ENCODE results near the gene TTC16. TPM values are rescaled to one million over a fixed set of nuclear protein-coding genes. Genes with fewer than 3 reads are reported as not detected.

The TTC16 gene
- total RNA-seq = under 1 TPM; 0.61 to 0.69 TPM

GRCh38 chr9:127715470-127716337, at the start of gene TTC16, which contains the start of gene PTRH1:
TSS of gene TTC16 (plus strand) at chr9:127716079. CDS start at chr9:127716146, 67 bp downstream.
TSS of gene PTRH1 (minus strand) at chr9:127715663. CDS start at chr9:127715639, 24 bp downstream.
- Mint-ChIP-seq H3K9me3 (no peaks in the 10 kb centered on the region), H3K4me1 (ENCODE audit: low read depth) (peaks cover 29% of the 10 kb centered on the region), H3K4me3 (peak within 1 kb of the TSS; percentile 90), H3K27ac (peak within 1 kb of the TSS; percentile 74), H3K27me3 (no peaks in the 10 kb centered on the region), H3K36me3 (no peaks in the 10 kb centered on the region)
- ChIA-PET POLR2A (interaction anchor here (0.7 to 1.6 kb wide), 6 partner anchors 10 to 264 kb away, joined by 3 to 6 read pairs (median 4); partner anchors contain the start of genes LRSAM1, RPL12 and TOR2A), CTCF (interaction anchor here (0.6 to 3.7 kb wide), 5 partner anchors 11 to 413 kb away, joined by 3 to 41 read pairs (median 3); partner anchors contain the start of genes ST6GALNAC4 and TOR2A)
- DNase-seq = peak; percentile 98
- intact Hi-C loops (cut with micrococcal nuclease) = loop anchor here (1.0 to 5.0 kb wide), 4 partner anchors 16 to 202 kb away; partner anchors contain the start of gene ST6GALNAC4

- H3K27ac Mint-ChIP-seq = no peak overlapping the region
- intact Hi-C loops (cut with micrococcal nuclease) = no loop called here
- H3K4me3 Mint-ChIP-seq = no peak overlapping the region
- H3K9me3 Mint-ChIP-seq = no peaks in the 10 kb centered on the region
- H3K27me3 Mint-ChIP-seq = no peaks in the 10 kb centered on the region
- POLR2A ChIA-PET = no interaction called here
- DNase-seq = no peak
- H3K4me1 Mint-ChIP-seq (ENCODE audit: low read depth) = no peaks in the 10 kb centered on the region
- no peaks in the 10 kb centered on the region for H3K36me3 Mint-ChIP-seq
- CTCF ChIA-PET = no interaction called here
Observed at GRCh38 chr9:127667127-127667844, 48.6 kb upstream of the TTC16 start.

- Mint-ChIP-seq H3K36me3 (no peaks in the 10 kb centered on the region), H3K27ac (no peak overlapping the region), H3K27me3 (no peaks in the 10 kb centered on the region), H3K9me3 (no peaks in the 10 kb centered on the region), H3K4me1 (ENCODE audit: low read depth) (no peaks in the 10 kb centered on the region), H3K4me3 (no peak overlapping the region)
- DNase-seq = no peak
- intact Hi-C loops (cut with micrococcal nuclease) = no loop called here
- POLR2A ChIA-PET = no interaction called here
- CTCF ChIA-PET = interaction anchor here (0.7 kb wide), 1 partner anchor 52 kb away, joined by 3 read pairs; no protein-coding TSS in a partner anchor
Observed at GRCh38 chr9:127667906-127668305, 48.0 kb upstream of the TTC16 start.

GRCh38 chr9:127673234-127673633, 42.6 kb upstream of the TTC16 start:
- CTCF ChIA-PET = no interaction called here
- DNase-seq = no peak
- POLR2A ChIA-PET = no interaction called here
- Mint-ChIP-seq H3K36me3 (peaks cover 2% of the 10 kb centered on the region), H3K4me3 (no peak overlapping the region), H3K9me3 (no peaks in the 10 kb centered on the region), H3K27me3 (no peaks in the 10 kb centered on the region), H3K4me1 (ENCODE audit: low read depth) (no peaks in the 10 kb centered on the region), H3K27ac (no peak overlapping the region)
- intact Hi-C loops (cut with micrococcal nuclease) = no loop called here

GRCh38 chr9:127676638-127677037, 39.2 kb upstream of the TTC16 start:
- no peak overlapping the region for H3K4me3 Mint-ChIP-seq
- no peaks in the 10 kb centered on the region for H3K4me1 Mint-ChIP-seq (ENCODE audit: low read depth)
- DNase-seq = no peak
- H3K36me3 Mint-ChIP-seq = peaks cover 6% of the 10 kb centered on the region
- H3K27ac Mint-ChIP-seq = no peak overlapping the region
- intact Hi-C loops (cut with micrococcal nuclease) = no loop called here
- no peaks in the 10 kb centered on the region for H3K27me3 Mint-ChIP-seq
- ChIA-PET CTCF (no interaction called here), POLR2A (no interaction called here)
- no peaks in the 10 kb centered on the region for H3K9me3 Mint-ChIP-seq

- intact Hi-C loops (cut with micrococcal nuclease) = no loop called here
- Mint-ChIP-seq H3K27ac (no peak overlapping the region), H3K9me3 (no peaks in the 10 kb centered on the region), H3K4me1 (ENCODE audit: low read depth) (no peaks in the 10 kb centered on the region), H3K27me3 (no peaks in the 10 kb centered on the region), H3K4me3 (no peak overlapping the region), H3K36me3 (peaks cover 4% of the 10 kb centered on the region)
- CTCF ChIA-PET = no interaction called here
- POLR2A ChIA-PET = no interaction called here
- no peak for DNase-seq
Observed at GRCh38 chr9:127679506-127679905, 36.4 kb upstream of the TTC16 start.

GRCh38 chr9:127680226-127680625, 35.7 kb upstream of the TTC16 start:
- no peaks in the 10 kb centered on the region for H3K27me3 Mint-ChIP-seq
- no peak for DNase-seq
- no peaks in the 10 kb centered on the region for H3K9me3 Mint-ChIP-seq
- H3K36me3 Mint-ChIP-seq = peaks cover 4% of the 10 kb centered on the region
- intact Hi-C loops (cut with micrococcal nuclease) = no loop called here
- H3K4me1 Mint-ChIP-seq (ENCODE audit: low read depth) = no peaks in the 10 kb centered on the region
- no peak overlapping the region for H3K27ac Mint-ChIP-seq
- POLR2A ChIA-PET = no interaction called here
- H3K4me3 Mint-ChIP-seq = no peak overlapping the region
- CTCF ChIA-PET = interaction anchor here (0.5 kb wide), 1 partner anchor 24 kb away, joined by 3 read pairs; no protein-coding TSS in a partner anchor

- Mint-ChIP-seq H3K9me3 (no peaks in the 10 kb centered on the region), H3K36me3 (peaks cover 4% of the 10 kb centered on the region)
Observed at GRCh38 chr9:127680846-127681245, 35.0 kb upstream of the TTC16 start.

GRCh38 chr9:127682351-127683136, 33.3 kb upstream of the TTC16 start:
- peaks cover 4% of the 10 kb centered on the region for H3K36me3 Mint-ChIP-seq
- H3K27me3 Mint-ChIP-seq = no peaks in the 10 kb centered on the region
- POLR2A ChIA-PET = no interaction called here
- no peaks in the 10 kb centered on the region for H3K4me1 Mint-ChIP-seq (ENCODE audit: low read depth)
- intact Hi-C loops (cut with micrococcal nuclease) = no loop called here
- no peak overlapping the region for H3K27ac Mint-ChIP-seq
- no peaks in the 10 kb centered on the region for H3K9me3 Mint-ChIP-seq
- CTCF ChIA-PET = interaction anchor here (1.2 kb wide), 1 partner anchor 187 kb away, joined by 3 read pairs; no protein-coding TSS in a partner anchor
- H3K4me3 Mint-ChIP-seq = no peak overlapping the region
- DNase-seq = no peak

More at GRCh38 chr9:127680846-127681245, 35.0 kb upstream of the TTC16 start:
- H3K4me1 Mint-ChIP-seq (ENCODE audit: low read depth) = no peaks in the 10 kb centered on the region
- intact Hi-C loops (cut with micrococcal nuclease) = no loop called here
- DNase-seq = no peak
- ChIA-PET CTCF (no interaction called here), POLR2A (no interaction called here)
- no peak overlapping the region for H3K4me3 Mint-ChIP-seq
- no peak overlapping the region for H3K27ac Mint-ChIP-seq
- H3K27me3 Mint-ChIP-seq = no peaks in the 10 kb centered on the region

- ChIA-PET POLR2A (no interaction called here), CTCF (interaction anchor here (1.2 kb wide), 1 partner anchor 186 kb away, joined by 3 read pairs; no protein-coding TSS in a partner anchor)
- intact Hi-C loops (cut with micrococcal nuclease) = no loop called here
- H3K4me1 Mint-ChIP-seq (ENCODE audit: low read depth) = no peaks in the 10 kb centered on the region
- no peaks in the 10 kb centered on the region for H3K9me3 Mint-ChIP-seq
- H3K27me3 Mint-ChIP-seq = no peaks in the 10 kb centered on the region
- no peak overlapping the region for H3K4me3 Mint-ChIP-seq
- no peak overlapping the region for H3K27ac Mint-ChIP-seq
- H3K36me3 Mint-ChIP-seq = peaks cover 4% of the 10 kb centered on the region
- no peak for DNase-seq
Observed at GRCh38 chr9:127683723-127684122, 32.2 kb upstream of the TTC16 start.

GRCh38 chr9:127684576-127684975, 31.3 kb upstream of the TTC16 start:
- Mint-ChIP-seq H3K27ac (no peak overlapping the region), H3K36me3 (peaks cover 4% of the 10 kb centered on the region), H3K9me3 (no peaks in the 10 kb centered on the region), H3K27me3 (no peaks in the 10 kb centered on the region), H3K4me3 (no peak overlapping the region), H3K4me1 (ENCODE audit: low read depth) (no peaks in the 10 kb centered on the region)
- DNase-seq = no peak
- CTCF ChIA-PET = interaction anchor here (0.7 kb wide), 1 partner anchor 162 kb away, joined by 5 read pairs; no protein-coding TSS in a partner anchor
- intact Hi-C loops (cut with micrococcal nuclease) = no loop called here
- POLR2A ChIA-PET = no interaction called here

All from activated CD4-positive, alpha-beta memory T cell treated with anti-CD3 and anti-CD28 coated beads for 36 hours (primary cell).